Thymus (tissue), 11 donors: ENCODE results near the gene LHX3. TPM values are rescaled to one million over a fixed set of nuclear protein-coding genes. Genes with fewer than 3 reads are reported as not detected.

ENCODE experiments used
- DNase-seq, 9 donors: peaks; one replicate each; pipeline ENCODE4 v3.0.0-alpha.2; 2013; ENCODE audit warnings: low spot score in 9 of 9, low read depth in 6 of 9, missing footprints in 1 of 9
- H3K27ac ChIP-seq, 2 donors: one replicate each; pipeline ENCODE4 v1.5.1; 2013; ENCODE audit warnings: control low read depth in 1 of 2, low read depth in 1 of 2, low read length in 1 of 2, mild to moderate bottlenecking in 1 of 2, moderate library complexity in 1 of 2
- H3K27me3 ChIP-seq, 2 donors: one replicate each; pipeline ENCODE4 v1.5.1; 2013; ENCODE audit warnings: low read length in 1 of 2; ENCODE audit not compliant: control insufficient read depth in 2 of 2, insufficient read depth in 1 of 2
- H3K36me3 ChIP-seq, 2 donors: one replicate each; pipeline ENCODE4 v1.5.1; 2013; ENCODE audit warnings: low read length in 1 of 2, mild to moderate bottlenecking in 1 of 2, moderate library complexity in 1 of 2; ENCODE audit not compliant: control insufficient read depth in 2 of 2, insufficient read depth in 2 of 2
- H3K4me1 ChIP-seq, 2 donors: one replicate each; pipeline ENCODE4 v1.5.1; 2013; ENCODE audit warnings: low read length in 2 of 2; ENCODE audit not compliant: control insufficient read depth in 2 of 2, insufficient read depth in 2 of 2
- H3K4me3 ChIP-seq, 2 donors: one replicate each; pipeline ENCODE4 v1.5.1; 2013; ENCODE audit warnings: low read length in 2 of 2, control low read depth in 1 of 2, mild to moderate bottlenecking in 1 of 2
- H3K9me3 ChIP-seq, 2 donors: one replicate each; pipeline ENCODE4 v1.5.1; 2013; ENCODE audit warnings: low read length in 1 of 2, mild to moderate bottlenecking in 1 of 2; ENCODE audit not compliant: control insufficient read depth in 2 of 2, insufficient read depth in 1 of 2
- WGBS: extraction: QIAGEN DNeasy Blood & Tissue Kit; methylation state at CpG from one replicate; pipeline ENCODE4 v1.1.7; 2013; 5-methylcytosine and 5-hydroxymethylcytosine counted together
- polyA plus RNA-seq: library from polyadenylated mRNA; stranded (reverse); fragments of 200-250 nt; gene quantifications from one replicate; pipeline ENCODE4 v1.2.3, GENCODE V29; 2013
- total RNA-seq: library from RNA; stranded (reverse); fragments of 120-200 nt; gene quantifications from one replicate; pipeline ENCODE4 v1.2.4, GENCODE V29; 2013
- donor health status: healthy.

Gene LHX3
- total and polyA plus RNA-seq, 2 donors: 0.09 to 0.23 TPM

DNA sequence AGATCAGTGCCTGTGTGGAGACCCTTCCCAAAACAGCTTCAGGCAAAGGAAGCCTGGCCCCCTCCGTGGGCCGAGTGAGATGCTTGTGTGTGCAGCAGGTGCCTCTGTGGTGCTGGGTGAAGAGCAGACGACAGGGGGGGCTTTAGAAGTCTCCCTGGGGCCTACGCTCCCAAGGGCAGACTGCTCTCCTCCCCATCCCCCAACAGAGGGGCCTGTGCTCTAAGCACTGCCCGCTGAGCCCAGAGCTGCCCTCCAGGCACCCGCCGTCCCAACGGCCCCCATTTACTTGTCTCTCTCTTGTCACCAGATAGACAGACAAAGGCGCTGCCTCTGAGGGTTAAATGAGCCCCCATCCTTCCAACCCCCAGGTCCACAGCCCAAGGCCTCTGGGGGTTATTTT, 2.7 kb upstream of the LHX3 start:
- no peaks in the 10 kb centered on the region for H3K4me1 ChIP-seq
- no peak overlapping the region for H3K27ac ChIP-seq
- no peak for DNase-seq
- H3K27me3 ChIP-seq: peaks cover 31 to 32% of the 10 kb centered on the region in 2 donors
- 94% methylated on average over 9 of the region's 9 CpGs for WGBS
- no peaks in the 10 kb centered on the region for H3K9me3 ChIP-seq
- H3K36me3 ChIP-seq: peaks cover 5 to 36% of the 10 kb centered on the region in 2 donors
- no peak overlapping the region for H3K4me3 ChIP-seq

- 95% methylated on average over 16 of the region's 16 CpGs for WGBS
- no peak for DNase-seq
- Histone ChIP-seq H3K36me3 (peaks cover 5 to 29% of the 10 kb centered on the region in 2 donors), H3K9me3 (no peaks in the 10 kb centered on the region), H3K4me3 (no peak overlapping the region), H3K27me3 (peaks cover 40 to 41% of the 10 kb centered on the region in 2 donors), H3K4me1 (no peaks in the 10 kb centered on the region), H3K27ac (no peak overlapping the region)
Measured at GRCh38 chr9:136206602-136207275, 1.8 kb upstream of the LHX3 start.

DNA sequence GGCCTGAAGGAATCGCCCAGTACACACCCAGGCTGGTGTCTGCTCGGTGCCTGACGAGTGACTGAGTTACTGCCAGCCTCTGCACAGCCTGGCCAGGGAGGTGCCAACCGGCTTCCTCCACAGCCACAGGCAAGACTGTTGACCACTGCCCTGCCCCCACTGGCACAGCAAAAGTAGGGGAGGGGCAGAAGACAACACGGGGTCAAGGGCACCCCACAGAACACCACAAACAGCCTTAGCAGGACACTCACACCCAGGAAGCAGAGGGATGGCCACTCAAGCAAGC, 722 bp upstream of the LHX3 start:
- Histone ChIP-seq H3K27me3 (peaks cover 51% of the 10 kb centered on the region in 2 donors), H3K9me3 (no peaks in the 10 kb centered on the region), H3K4me3 (no peak overlapping the region), H3K27ac (no peak overlapping the region), H3K4me1 (no peaks in the 10 kb centered on the region), H3K36me3 (peaks cover 5 to 20% of the 10 kb centered on the region in 2 donors)
- no peak for DNase-seq
- WGBS: 94% methylated on average over 5 of the region's 5 CpGs

DNA sequence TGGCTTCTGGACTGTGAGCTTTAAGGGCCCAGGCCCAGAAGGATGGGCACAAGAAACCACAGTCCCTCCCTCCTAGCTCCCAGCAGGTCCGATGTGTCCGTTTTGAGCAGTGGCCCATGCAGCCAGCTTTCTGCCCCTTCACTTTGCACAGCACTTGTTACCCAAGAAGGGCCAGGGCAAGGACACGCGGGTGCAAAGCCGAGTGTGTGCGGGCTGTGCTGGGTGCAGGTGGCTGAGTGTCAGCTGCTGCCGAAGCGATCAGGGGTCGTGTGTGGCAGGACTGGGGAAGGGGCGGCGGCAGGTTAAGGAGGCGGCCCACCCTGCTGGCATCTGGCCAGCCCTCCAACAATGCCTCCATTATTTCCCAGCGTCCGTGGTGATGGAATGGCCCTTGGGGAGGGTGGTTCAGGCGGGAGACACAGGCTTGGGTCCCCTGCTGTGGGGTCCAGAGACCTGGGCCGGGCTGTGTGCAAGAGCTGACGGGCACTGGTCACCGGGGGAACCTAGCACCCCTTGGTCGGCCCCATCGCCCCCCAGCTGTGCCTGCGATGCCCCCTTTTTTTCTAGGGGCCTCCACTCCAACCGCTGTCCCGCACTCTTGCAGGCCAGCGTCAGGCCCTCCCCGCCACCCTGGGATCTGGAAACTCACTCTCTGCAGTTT, 653 bp downstream of the LHX3 start:
- no peaks in the 10 kb centered on the region for H3K4me1 ChIP-seq
- no peak for DNase-seq
- H3K9me3 ChIP-seq: no peaks in the 10 kb centered on the region
- 63% methylated on average over 25 of the region's 25 CpGs for WGBS
- H3K4me3 ChIP-seq: no peak overlapping the region
- no peak overlapping the region for H3K27ac ChIP-seq
- peaks cover 5 to 11% of the 10 kb centered on the region in 2 donors for H3K36me3 ChIP-seq
- peaks cover 64 to 65% of the 10 kb centered on the region in 2 donors for H3K27me3 ChIP-seq

DNA sequence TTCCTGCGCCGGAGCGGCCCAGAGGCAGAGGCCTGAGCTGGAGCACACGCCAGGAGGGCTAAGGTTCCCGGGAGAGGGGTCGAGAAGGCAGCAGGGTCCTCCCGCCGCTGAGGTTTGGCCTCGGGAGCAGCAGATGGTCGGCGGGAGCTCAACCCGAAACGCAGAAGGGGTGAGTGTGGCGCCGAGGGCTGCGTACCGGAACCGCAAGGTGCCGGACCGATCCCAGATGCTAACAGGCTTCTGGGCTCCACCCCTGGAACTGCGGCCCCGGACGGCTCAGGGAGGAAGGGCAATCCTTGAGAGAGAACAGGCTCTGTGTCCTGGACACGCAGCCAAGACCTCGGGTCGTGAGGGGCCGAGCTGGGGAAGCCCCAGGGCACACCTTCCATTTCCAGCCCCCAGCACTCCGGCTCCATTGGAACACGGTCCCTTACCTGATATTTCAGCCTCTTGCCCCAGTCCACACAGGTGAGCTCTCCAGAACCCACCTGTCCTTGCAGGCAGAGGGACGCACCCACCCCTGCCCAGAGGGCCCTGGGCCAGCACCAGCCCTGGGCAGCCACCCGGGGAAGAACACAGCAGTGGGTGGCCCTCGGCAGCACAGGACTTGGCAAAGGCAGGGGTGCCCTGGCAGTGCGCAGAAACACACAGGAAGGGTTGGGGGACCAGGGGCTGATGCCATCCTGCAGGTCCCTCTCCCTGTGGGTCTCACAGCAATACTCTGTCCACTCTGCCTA, 1.4 kb downstream of the LHX3 start:
- H3K4me1 ChIP-seq: no peaks in the 10 kb centered on the region
- peaks cover 71% of the 10 kb centered on the region in 2 donors for H3K27me3 ChIP-seq
- H3K4me3 ChIP-seq: no peak overlapping the region
- H3K27ac ChIP-seq: no peak overlapping the region
- peaks cover 0 to 4% of the 10 kb centered on the region in 2 donors for H3K36me3 ChIP-seq
- WGBS: 26% methylated on average over 33 of the region's 33 CpGs
- no peaks in the 10 kb centered on the region for H3K9me3 ChIP-seq
- DNase-seq: no peak

DNA sequence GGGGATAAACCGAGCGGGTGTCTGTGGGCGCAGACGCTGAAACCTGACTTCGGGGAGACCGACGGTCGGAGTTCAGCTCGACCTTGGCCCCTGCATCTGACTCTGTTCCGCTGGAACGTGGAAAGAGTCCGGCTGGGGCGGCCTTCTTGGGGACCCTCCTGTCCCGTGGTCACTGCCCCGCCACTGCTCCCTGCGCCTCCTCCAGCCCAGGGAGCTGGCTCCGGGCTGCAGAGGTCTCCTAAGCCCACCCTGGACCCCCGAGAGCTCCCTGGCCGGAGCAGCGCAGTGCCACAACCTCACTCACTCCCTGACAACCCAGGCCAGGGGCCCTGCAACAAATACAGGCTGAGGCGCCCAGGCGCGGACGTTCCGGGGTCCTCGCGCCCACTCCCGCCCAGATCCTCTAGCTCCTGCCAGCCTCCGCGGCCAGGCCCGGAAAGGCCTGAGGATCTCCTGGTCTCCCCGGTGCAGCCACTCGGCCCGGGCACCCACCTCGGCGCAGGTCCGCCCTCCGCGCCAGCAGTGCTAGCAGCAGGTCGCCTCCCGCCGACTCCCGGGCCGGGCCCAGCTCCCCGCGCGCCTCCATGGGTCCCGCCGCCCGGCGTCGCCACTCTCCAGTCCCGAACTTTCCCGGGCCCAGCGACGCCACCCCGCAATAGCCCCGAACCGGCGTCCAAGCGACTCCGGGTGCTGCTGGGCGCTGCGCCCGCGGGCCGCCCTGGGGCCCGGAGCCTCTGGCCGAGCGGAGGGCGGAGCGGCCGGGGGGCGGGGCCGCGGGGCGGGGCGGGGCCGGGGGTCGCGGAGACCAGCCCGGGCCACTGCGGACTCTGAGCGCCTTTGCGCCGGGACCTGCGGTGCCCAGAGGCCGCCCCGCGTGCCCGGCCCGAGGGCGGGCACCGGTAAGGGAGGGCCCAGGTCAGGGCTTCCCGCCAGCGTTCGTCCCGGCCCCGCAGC, 2.2 kb downstream of the LHX3 start:
- H3K27ac ChIP-seq: no peak overlapping the region
- no peaks in the 10 kb centered on the region for H3K4me1 ChIP-seq
- H3K4me3 ChIP-seq: no peak overlapping the region
- H3K36me3 ChIP-seq: no peaks in the 10 kb centered on the region
- peaks cover 0 to 4% of the 10 kb centered on the region in 2 donors for H3K9me3 ChIP-seq
- WGBS: 21% methylated on average over 99 of the region's 99 CpGs
- H3K27me3 ChIP-seq: peaks cover 79 to 80% of the 10 kb centered on the region in 2 donors
- DNase-seq: no peak

DNA sequence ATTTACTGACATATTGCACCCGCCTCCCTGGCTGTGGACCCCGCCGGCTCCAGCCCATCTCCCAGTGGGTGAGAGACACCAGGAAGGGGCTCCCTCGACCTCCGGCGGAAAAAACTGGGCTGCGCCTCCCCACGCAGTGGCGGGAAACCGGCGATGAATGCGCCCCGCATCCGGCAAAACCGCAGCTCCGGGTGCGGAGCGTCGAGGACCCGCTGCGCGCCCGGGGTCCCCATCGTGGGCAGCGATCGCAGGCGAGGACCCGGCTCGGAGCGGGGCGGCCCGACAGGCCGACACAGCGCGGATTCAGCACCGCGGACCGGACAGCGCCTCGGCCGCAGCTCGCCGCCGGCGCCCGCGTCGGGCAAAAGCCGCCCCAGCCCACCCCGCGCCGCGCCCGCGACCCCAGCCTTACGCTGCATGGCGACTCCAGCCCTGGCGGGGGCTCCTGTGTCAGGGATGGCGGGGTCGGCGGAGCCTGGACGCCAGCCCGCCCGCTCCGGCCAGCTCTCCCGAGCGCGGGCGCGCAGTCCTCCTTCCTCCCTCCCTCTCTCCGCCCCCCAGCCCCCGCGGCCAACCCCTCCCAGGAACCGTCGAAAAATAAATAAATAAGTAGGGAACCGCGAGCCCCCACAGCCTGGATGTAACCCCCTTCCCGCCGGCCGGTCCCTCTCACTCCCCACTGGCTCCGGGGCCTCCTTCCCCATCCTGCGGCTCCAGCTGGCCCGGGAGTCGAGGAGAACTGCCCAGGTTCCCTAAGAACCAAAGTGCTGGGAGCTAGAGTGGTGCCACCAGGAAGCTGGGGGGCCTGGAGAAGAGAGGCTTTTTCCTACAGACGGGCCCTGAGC, 3.1 kb downstream of the LHX3 start:
- Histone ChIP-seq H3K4me3 (no peak overlapping the region), H3K27me3 (peaks cover 88 to 89% of the 10 kb centered on the region in 2 donors), H3K9me3 (peaks cover 0 to 4% of the 10 kb centered on the region in 2 donors), H3K4me1 (no peaks in the 10 kb centered on the region), H3K36me3 (no peaks in the 10 kb centered on the region), H3K27ac (no peak overlapping the region)
- peak in 2 of 9 donors; percentile 18 to 21 for DNase-seq
- WGBS: 11% methylated on average over 85 of the region's 85 CpGs

- 61% methylated on average over 13 of the region's 13 CpGs for WGBS
- Histone ChIP-seq H3K36me3 (no peaks in the 10 kb centered on the region), H3K4me3 (no peak overlapping the region), H3K27me3 (peaks cover 95% of the 10 kb centered on the region in 2 donors), H3K27ac (no peak overlapping the region), H3K4me1 (no peaks in the 10 kb centered on the region), H3K9me3 (peaks cover 0 to 4% of the 10 kb centered on the region in 2 donors)
- DNase-seq: no peak
Measured at GRCh38 chr9:136201174-136201573, 3.8 kb downstream of the LHX3 start.
